Adrenal gland (tissue), 12 donors: ENCODE measurements around the gene NARF. TPM values are rescaled to one million over a fixed set of nuclear protein-coding genes. Genes with fewer than 3 reads are reported as not detected.
"Not testable (repeated sequence)": the region's sequence is repeated elsewhere in the genome, so short reads cannot be mapped to it uniquely, and the experiment has no call there.

Experiments used
- DNase-seq, 7 donors: peaks; one replicate each; pipeline ENCODE4 v3.0.0-alpha.2; 2019 to 2020
- H3K27ac ChIP-seq, 5 donors: fragments of 200-600 bp; sonication (generic) in 4 of 5; 1 replicate in 3 of 5; 2 replicates in 2 of 5; pipeline versions ENCODE4 v1.5.1 to v1.8.0; 2016 to 2020; ENCODE audit warnings: mild to moderate bottlenecking in 1 of 5
- H3K27me3 ChIP-seq: fragments of 200-600 bp; 2 replicates; pipeline ENCODE4 v1.8.0; 2021
- H3K36me3 ChIP-seq, 2 donors: fragments of 200-600 bp; replicated peaks in 1 of 2; 1 replicate in 1 of 2; 2 replicates in 1 of 2; pipeline versions ENCODE4 v1.5.1 to v1.8.0; 2018 to 2022
- H3K4me1 ChIP-seq, 2 donors: fragments of 200-600 bp; replicated peaks in 1 of 2; 1 replicate in 1 of 2; 2 replicates in 1 of 2; pipeline versions ENCODE4 v1.5.1 to v1.8.0; 2018 to 2021
- H3K4me3 ChIP-seq, 4 donors: fragments of 200-600 bp; sonication (generic) in 3 of 4; one replicate each; pipeline ENCODE4 v1.5.1; 2016 to 2018
- H3K9me3 ChIP-seq, 3 donors: fragments of 200-600 bp; sonication (generic) in 1 of 3; replicated peaks in 1 of 3; 1 replicate in 2 of 3; 2 replicates in 1 of 3; pipeline versions ENCODE4 v1.5.1 to v1.8.0; 2016 to 2021
- POLR2A ChIP-seq, 2 donors: fragments of 450-650 bp; IDR thresholded peaks; one replicate each; pipeline ENCODE4 v1.6.1; 2017; ENCODE audit warnings: antibody characterized with exemption in 2 of 2, mild to moderate bottlenecking in 2 of 2, moderate library complexity in 1 of 2
- WGBS, 4 donors: extraction: QIAGEN DNeasy Blood & Tissue Kit in 2 of 4; methylation state at CpG; one replicate each; pipeline versions ENCODE4 v1.1.5 to v1.1.7; 2013 to 2017; 5-methylcytosine and 5-hydroxymethylcytosine counted together
- intact Hi-C, 2 donors: fragments of 100-400 bp; cut with DNase I; formaldehyde crosslinking; loops; one replicate each; pipeline versions ENCODE4 v1.14.1 to v1.15.0; 2022 to 2023
- polyA plus RNA-seq, 3 donors: library from polyadenylated mRNA; stranded (reverse); fragments of 200-250 nt in 2 of 3; fragments of 350-450 nt in 1 of 3; fragmentation: Illumina TruSeq in 1 of 3; extraction: RNeasy Lipid Tissue Mini Kit (QIAGEN cat#74804) in 1 of 3; gene quantifications; one replicate each; pipeline ENCODE4 v1.2.3, GENCODE V29; 2013 to 2014
- total RNA-seq, 9 donors: library from RNA; depleted of rRNA in 4 of 9; stranded (reverse); fragments of >200 nt in 4 of 9; fragments of 120-200 nt in 1 of 9; fragmentation: NEBNext Ultra II Directional in 1 of 9; extraction: Animal tissue kit (Norgen Biotek cat#: 25700) in 1 of 9; gene quantifications; one replicate each; pipeline versions ENCODE4 v1.1.0 to v1.2.4, GENCODE V29; 2013 to 2023
- TF ChIP-seq, protein P1 (sequence below), 6 experiments: fragments of 450-650 bp in 4 of 6; fragments of 200-600 bp in 2 of 6; sonication (generic) in 1 of 6; IDR thresholded peaks; 1 replicate in 5 of 6; 2 replicates in 1 of 6; pipeline versions ENCODE4 v1.5.1 to v1.8.0; 2016 to 2021; ENCODE audit warnings: antibody characterized with exemption in 6 of 6, mild to moderate bottlenecking in 2 of 6, moderate library complexity in 1 of 6
- donor health status: healthy with polysubstance abuse.
- donor health status: Bipolar disorder and iron deficiency.
- donor health status: DM: yes; HTN: yes; CAD: no.
- donor health status: DM: no; HTN: no; CAD: no.
- donor health status: DM: no; HTN: no; CAD: no.
- donor health status: DM: yes; HTN: yes; CAD: no.

The NARF gene
- total and polyA plus RNA-seq, 12 donors: 21.8 to 198 (median 55.1) TPM

DNA sequence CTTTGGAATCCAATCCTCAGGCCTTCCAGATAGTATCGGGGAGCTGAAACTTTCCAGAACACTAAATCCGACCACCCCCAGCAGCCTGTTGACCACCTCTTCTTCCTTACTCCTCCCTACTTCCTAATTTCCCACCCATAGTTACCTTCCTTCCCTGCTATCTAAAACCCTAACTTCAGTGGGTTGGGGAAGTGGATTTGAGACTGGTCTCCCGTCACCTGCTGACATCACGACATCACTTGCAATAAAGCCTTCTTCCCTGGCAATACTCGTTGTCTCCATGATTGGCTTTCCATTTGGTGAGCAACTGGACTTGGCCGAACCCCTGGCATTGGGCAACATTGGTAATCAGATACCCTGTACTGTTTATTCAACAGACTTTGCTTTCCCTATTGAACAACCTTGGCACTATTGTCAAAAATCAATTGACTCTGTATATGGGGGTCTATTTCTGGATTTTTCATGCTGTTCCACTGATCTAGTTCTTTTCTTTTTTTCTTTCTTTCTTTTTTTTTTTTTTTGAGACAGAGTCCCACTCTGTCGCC is 49.2 kb downstream of the NARF start:
- no peak overlapping the region for H3K27ac ChIP-seq
- no peak overlapping the region for H3K4me3 ChIP-seq
- H3K27me3 ChIP-seq: no peaks in the 10 kb centered on the region
- H3K4me1 ChIP-seq: no peaks in the 10 kb centered on the region
- no peaks in the 10 kb centered on the region for H3K9me3 ChIP-seq
- TF ChIP-seq, protein P1, sequence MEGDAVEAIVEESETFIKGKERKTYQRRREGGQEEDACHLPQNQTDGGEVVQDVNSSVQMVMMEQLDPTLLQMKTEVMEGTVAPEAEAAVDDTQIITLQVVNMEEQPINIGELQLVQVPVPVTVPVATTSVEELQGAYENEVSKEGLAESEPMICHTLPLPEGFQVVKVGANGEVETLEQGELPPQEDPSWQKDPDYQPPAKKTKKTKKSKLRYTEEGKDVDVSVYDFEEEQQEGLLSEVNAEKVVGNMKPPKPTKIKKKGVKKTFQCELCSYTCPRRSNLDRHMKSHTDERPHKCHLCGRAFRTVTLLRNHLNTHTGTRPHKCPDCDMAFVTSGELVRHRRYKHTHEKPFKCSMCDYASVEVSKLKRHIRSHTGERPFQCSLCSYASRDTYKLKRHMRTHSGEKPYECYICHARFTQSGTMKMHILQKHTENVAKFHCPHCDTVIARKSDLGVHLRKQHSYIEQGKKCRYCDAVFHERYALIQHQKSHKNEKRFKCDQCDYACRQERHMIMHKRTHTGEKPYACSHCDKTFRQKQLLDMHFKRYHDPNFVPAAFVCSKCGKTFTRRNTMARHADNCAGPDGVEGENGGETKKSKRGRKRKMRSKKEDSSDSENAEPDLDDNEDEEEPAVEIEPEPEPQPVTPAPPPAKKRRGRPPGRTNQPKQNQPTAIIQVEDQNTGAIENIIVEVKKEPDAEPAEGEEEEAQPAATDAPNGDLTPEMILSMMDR (IDR thresholded peaks at IDR 0.05): no peak
- no peak for TF ChIP-seq POLR2A (IDR thresholded peaks at IDR 0.05)
- H3K36me3 ChIP-seq: no peaks in the 10 kb centered on the region
- DNase-seq: no peak
- WGBS, 4 donors: 87 to 90% (median 87%) methylated on average over 7 of the region's 7 CpGs
- intact Hi-C loops: no loop called here

GRCh38 chr17:82511642-82512041 is 53.1 kb downstream of the NARF start:
- not testable (repeated sequence) for H3K4me3 ChIP-seq, H3K27me3 ChIP-seq, H3K36me3 ChIP-seq, DNase-seq, H3K9me3 ChIP-seq, H3K4me1 ChIP-seq, H3K27ac ChIP-seq
- WGBS, 4 donors: 84 to 93% (median 89%) methylated on average over 5 of the region's 5 CpGs
- intact Hi-C loops: loop anchor here in 1 of 2 donors (5.0 kb wide), 1 partner anchor 36 kb away; no protein-coding TSS in a partner anchor

GRCh38 chr17:82513864-82514263 is 55.3 kb downstream of the NARF start:
- intact Hi-C loops: loop anchor here in 1 of 2 donors (5.0 kb wide), 1 partner anchor 33 kb away; no protein-coding TSS in a partner anchor
- WGBS, 4 donors: 82 to 97% (median 94%) methylated on average over 10 of the region's 10 CpGs

DNA sequence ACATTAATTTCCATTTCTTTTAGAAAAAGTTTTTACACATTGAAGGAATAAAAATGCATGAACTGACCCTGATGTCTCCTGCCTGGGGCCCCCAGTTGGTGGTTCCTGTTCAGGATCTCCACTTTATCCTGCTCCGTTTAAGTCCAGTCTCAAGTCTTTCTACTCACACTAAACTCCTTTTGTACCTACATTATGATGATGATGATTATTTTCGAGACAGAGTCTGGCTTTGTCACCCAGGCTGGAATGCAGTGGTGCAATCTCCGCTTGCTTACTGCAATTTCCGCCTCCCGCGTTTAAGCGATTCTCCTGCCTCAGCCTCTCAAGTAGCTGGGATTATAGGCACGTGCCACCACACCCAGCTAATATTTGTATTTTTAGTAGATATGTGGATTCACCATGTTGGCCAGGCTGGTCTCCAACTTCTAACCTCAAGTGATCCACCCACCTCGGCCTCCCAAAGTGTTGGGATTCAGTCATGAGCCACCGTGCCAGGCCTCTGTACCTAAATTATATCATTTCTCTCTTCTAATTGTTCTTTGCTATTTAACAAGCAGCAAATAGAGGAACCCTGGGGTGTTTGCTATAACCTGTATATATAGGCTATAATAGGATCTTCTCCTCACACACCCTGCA is 58.8 kb downstream of the NARF start:
- no peak for TF ChIP-seq POLR2A (IDR thresholded peaks at IDR 0.05)
- TF ChIP-seq, protein P1 (IDR thresholded peaks at IDR 0.05): no peak
- H3K4me3 ChIP-seq: no peak overlapping the region
- H3K9me3 ChIP-seq: no peaks in the 10 kb centered on the region
- no peaks in the 10 kb centered on the region for H3K27me3 ChIP-seq
- no peaks in the 10 kb centered on the region for H3K36me3 ChIP-seq
- 87 to 92% (median 90%) methylated on average over 10 of the region's 10 CpGs for WGBS, 4 donors
- no peak overlapping the region for H3K27ac ChIP-seq
- no peak for DNase-seq
- H3K4me1 ChIP-seq: peaks cover 8 to 16% of the 10 kb centered on the region in 2 donors
- intact Hi-C loops: no loop called here

More at GRCh38 chr17:82513864-82514263, 55.3 kb downstream of the NARF start:
- DNase-seq, H3K36me3 ChIP-seq, H3K27me3 ChIP-seq, H3K9me3 ChIP-seq, H3K27ac ChIP-seq, H3K4me3 ChIP-seq, H3K4me1 ChIP-seq: not testable (repeated sequence)

DNA sequence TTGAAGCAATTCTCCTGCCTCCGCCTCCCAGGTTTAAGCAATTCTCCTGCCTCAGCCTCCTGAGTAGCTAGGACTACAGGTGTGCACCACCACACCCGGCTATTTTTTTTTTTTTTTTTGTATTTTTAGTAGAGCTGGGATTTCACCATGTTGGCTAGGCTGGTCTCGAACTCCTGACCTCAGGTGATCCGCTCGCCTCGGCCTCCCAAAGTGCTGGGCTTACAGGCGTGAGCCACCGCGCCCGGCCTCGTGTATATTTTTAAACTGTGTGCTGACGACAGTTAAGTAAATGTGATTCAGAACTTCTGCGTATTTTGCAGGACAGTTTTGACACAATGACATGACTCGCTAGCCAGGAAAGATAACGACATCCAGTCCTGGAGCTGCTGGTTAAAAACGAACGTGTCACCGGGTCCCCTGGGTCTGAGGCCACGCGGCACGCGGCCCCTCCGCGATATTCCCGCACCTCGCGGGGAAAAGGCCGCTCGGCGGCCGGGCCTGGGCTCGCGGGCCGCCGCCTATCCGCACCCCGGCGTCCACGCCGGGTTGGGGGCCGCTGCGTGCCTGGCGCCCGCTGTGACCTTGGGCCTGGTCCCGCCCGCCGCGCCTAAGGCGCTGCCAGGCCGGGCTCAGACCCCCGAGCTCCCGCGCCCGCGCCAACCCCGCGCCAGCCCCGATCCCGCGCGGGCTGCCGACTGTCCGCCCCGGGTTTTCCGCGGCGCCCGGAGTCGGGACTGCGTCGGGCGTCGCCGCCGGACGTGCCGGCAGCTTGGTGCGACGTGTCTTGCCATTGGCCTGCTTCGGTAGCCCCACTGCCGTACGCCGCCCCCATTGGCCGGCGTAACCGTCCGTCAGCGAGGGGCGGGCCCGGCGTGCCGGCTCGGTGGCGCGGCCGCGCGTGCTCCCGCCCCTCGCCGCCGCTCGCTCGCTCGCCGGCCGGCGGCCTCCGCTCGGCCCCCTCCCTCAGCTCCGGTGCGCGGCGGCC is 60.6 kb downstream of the NARF start, which contains the start of gene FOXK2:
TSS of gene FOXK2 (plus strand) at position 907 of the 985 bp plus-strand sequence. CDS start 157 bp downstream, outside the sequence.
- peak; percentile 78 to 95 for TF ChIP-seq POLR2A (IDR thresholded peaks at IDR 0.05)
- TF ChIP-seq, protein P1 (IDR thresholded peaks at IDR 0.05): peak in 1 of 6 experiments; percentile 39
- intact Hi-C loops: no loop called here
- Histone ChIP-seq H3K27ac (peak within 1 kb of the TSS; percentile 94 to 100 (median 99)), H3K27me3 (no peaks in the 10 kb centered on the region), H3K4me1 (peaks cover 13 to 32% of the 10 kb centered on the region in 2 donors), H3K4me3 (peak within 1 kb of the TSS in 3 of 4 donors; percentile 33 to 99 (median 56)), H3K36me3 (no peaks in the 10 kb centered on the region), H3K9me3 (no peaks in the 10 kb centered on the region)
- 3 to 21% (median 6%) methylated on average over 13 to 113 of the region's 114 CpGs for WGBS, 4 donors
- peak; percentile 92 to 97 (median 95) for DNase-seq
